KOPT-K1 (cell line): Measurements from ENCODE around the gene TMEM30B.
"Not testable (repeated sequence)": the region's sequence is repeated elsewhere in the genome, so short reads cannot be mapped to it uniquely, and the experiment has no call there.

Source experiments
- H3K27ac ChIP-seq: fragments of 200-600 bp; sonication (generic); 2 replicates; pipeline ENCODE4 v1.5.1; 2016; ENCODE audit warnings: antibody characterized with exemption, mild to moderate bottlenecking, low read depth, low read length; ENCODE audit not compliant: poor library complexity, severe bottlenecking
- H3K36me3 ChIP-seq: fragments of 200-600 bp; sonication (generic); 2 replicates; pipeline ENCODE4 v1.5.1; 2017; ENCODE audit warnings: antibody characterized with exemption, mild to moderate bottlenecking, low read length, moderate library complexity; ENCODE audit not compliant: insufficient read depth
- H3K9me3 ChIP-seq: fragments of 200-600 bp; sonication (generic); 2 replicates; pipeline ENCODE4 v1.5.1; 2017; ENCODE audit warnings: antibody characterized with exemption, low read length, mild to moderate bottlenecking; ENCODE audit not compliant: insufficient read depth, poor library complexity, severe bottlenecking

Gene TMEM30B

GRCh38 chr14:61319086-61319485, 37.9 kb upstream of the TMEM30B start:
- H3K9me3 ChIP-seq, result peaks cover 7% of the 10 kb centered on the region
- no peak overlapping the region for H3K27ac ChIP-seq
- H3K36me3 ChIP-seq, result peaks cover 3% of the 10 kb centered on the region; the same call in 1 of the 2 replicates

- peaks cover 43% of the 10 kb centered on the region for H3K9me3 ChIP-seq
- H3K36me3 ChIP-seq, result no peaks in the 10 kb centered on the region
- H3K27ac ChIP-seq, result no peak overlapping the region
These were observed 34.2 kb upstream of the TMEM30B start for GRCh38 chr14:61315313-61315712.

- not testable (repeated sequence) for H3K27ac ChIP-seq, H3K36me3 ChIP-seq
- peaks cover 67% of the 10 kb centered on the region for H3K9me3 ChIP-seq
These were observed 27.6 kb upstream of the TMEM30B start for GRCh38 chr14:61308701-61309100.

- H3K27ac ChIP-seq, result no peak overlapping the region
These were observed 27.1 kb upstream of the TMEM30B start for GRCh38 chr14:61308198-61308597.

GRCh38 chr14:61304688-61305087, 23.6 kb upstream of the TMEM30B start:
- Histone ChIP-seq H3K27ac (no peak overlapping the region), H3K9me3 (peaks cover 28% of the 10 kb centered on the region), H3K36me3 (peaks cover 7% of the 10 kb centered on the region; the same call in 1 of the 2 replicates)

More at GRCh38 chr14:61308198-61308597, 27.1 kb upstream of the TMEM30B start:
- Histone ChIP-seq H3K36me3 (peaks cover 7% of the 10 kb centered on the region; the same call in 1 of the 2 replicates), H3K9me3 (peaks cover 61% of the 10 kb centered on the region)

- no peaks in the 10 kb centered on the region for H3K36me3 ChIP-seq
- peaks cover 14% of the 10 kb centered on the region for H3K9me3 ChIP-seq
- H3K27ac ChIP-seq, result no peak overlapping the region
These were observed 19.6 kb upstream of the TMEM30B start for GRCh38 chr14:61300754-61301153.

GRCh38 chr14:61300209-61300608, 19.1 kb upstream of the TMEM30B start:
- Histone ChIP-seq H3K27ac (no peak overlapping the region), H3K9me3 (peaks cover 8% of the 10 kb centered on the region), H3K36me3 (no peaks in the 10 kb centered on the region)

- peak overlapping the region; percentile 79 for H3K27ac ChIP-seq
- H3K36me3 ChIP-seq, result no peaks in the 10 kb centered on the region
- H3K9me3 ChIP-seq, result no peaks in the 10 kb centered on the region
These were observed 17.7 kb upstream of the TMEM30B start for GRCh38 chr14:61298824-61299223.

GRCh38 chr14:61297581-61297980, 16.4 kb upstream of the TMEM30B start:
- no peaks in the 10 kb centered on the region for H3K9me3 ChIP-seq
- peak overlapping the region; percentile 79 for H3K27ac ChIP-seq
- H3K36me3 ChIP-seq, result no peaks in the 10 kb centered on the region

GRCh38 chr14:61296719-61297502, 15.8 kb upstream of the TMEM30B start:
- H3K9me3 ChIP-seq, result no peaks in the 10 kb centered on the region
- peak overlapping the region; percentile 79 for H3K27ac ChIP-seq

GRCh38 chr14:61296151-61296550, 15.0 kb upstream of the TMEM30B start:
- Histone ChIP-seq H3K9me3 (no peaks in the 10 kb centered on the region), H3K36me3 (no peaks in the 10 kb centered on the region), H3K27ac (peak overlapping the region; percentile 79)

More at GRCh38 chr14:61296719-61297502, 15.8 kb upstream of the TMEM30B start:
- H3K36me3 ChIP-seq, result no peaks in the 10 kb centered on the region

GRCh38 chr14:61290701-61291100, 9.6 kb upstream of the TMEM30B start:
- Histone ChIP-seq H3K9me3 (no peaks in the 10 kb centered on the region), H3K36me3 (no peaks in the 10 kb centered on the region)

GRCh38 chr14:61288720-61289119, 7.6 kb upstream of the TMEM30B start:
- H3K36me3 ChIP-seq, result no peaks in the 10 kb centered on the region
- H3K27ac ChIP-seq, result no peak overlapping the region
- H3K9me3 ChIP-seq, result no peaks in the 10 kb centered on the region

More at GRCh38 chr14:61290701-61291100, 9.6 kb upstream of the TMEM30B start:
- no peak overlapping the region for H3K27ac ChIP-seq

- Histone ChIP-seq H3K36me3 (no peaks in the 10 kb centered on the region), H3K9me3 (no peaks in the 10 kb centered on the region), H3K27ac (no peak overlapping the region)
These were observed 7.1 kb upstream of the TMEM30B start for GRCh38 chr14:61288228-61288627.

- Histone ChIP-seq H3K36me3 (no peaks in the 10 kb centered on the region), H3K9me3 (no peaks in the 10 kb centered on the region), H3K27ac (no peak overlapping the region)
These were observed 6.1 kb upstream of the TMEM30B start for GRCh38 chr14:61287196-61287595.

- H3K36me3 ChIP-seq, result no peaks in the 10 kb centered on the region
- H3K27ac ChIP-seq, result peak overlapping the region; percentile 11
- peaks cover 3% of the 10 kb centered on the region for H3K9me3 ChIP-seq
These were observed 4.2 kb upstream of the TMEM30B start for GRCh38 chr14:61285364-61285763.
